ENCODE data around the gene ASTL. TPM values are rescaled to one million over a fixed set of nuclear protein-coding genes. Genes with fewer than 3 reads are reported as not detected.

ASTL gene
- total and polyA plus RNA-seq, 2 of the 13 experiments (the other 11 are each of a cell fraction or from before 2014, with no cell fraction given): not detected

GRCh38 chr2:96186562-96186961 is 48.3 kb upstream of the ASTL start:
- CTCF ChIA-PET (ENCODE audit: low intra/inter-chr PET ratio, low total read pairs): no interaction called here
- POLR2A ChIA-PET: interaction anchor here (1.1 kb wide), 1 partner anchor 22 kb away, joined by 10 read pairs; the partner anchor contains the start of gene STARD7
- 95% methylated on average over 5 of the region's 5 CpGs for WGBS (ENCODE audit: low lambda C conversion rate)
- Histone ChIP-seq H3K4me3 (replicated peaks in 1 of 3; ENCODE audit: insufficient read depth in 1 of 3, low read depth in 2 of 3, low read length in 3 of 3) (no peak overlapping the region), H3K9me3 (ENCODE audit: low read length) (no peaks in the 10 kb centered on the region), H3K4me2 (ENCODE audit: low read depth, low read length) (no peak overlapping the region), H3K4me1 (ENCODE audit: insufficient read depth, low read length) (peaks cover 28% of the 10 kb centered on the region), H4K20me1 (ENCODE audit: insufficient read depth, low read length) (peaks cover 6% of the 10 kb centered on the region; the same call in 1 of the 2 replicates), H3K27me3 (ENCODE audit: control insufficient read depth in 1 of 2, insufficient read depth in 2 of 2, low read length in 2 of 2) (no peaks in the 10 kb centered on the region), H2AFZ (ENCODE audit: low read length) (no peak overlapping the region), H3K9ac (ENCODE audit: insufficient read depth, low read depth, low read length) (no peak overlapping the region), H3K27ac (ENCODE audit: extremely low read length, insufficient read depth, low read length) (peak overlapping the region; percentile 48), H3K79me2 (ENCODE audit: insufficient read depth, low read length) (no peaks in the 10 kb centered on the region), H3K36me3 (replicated peaks in 1 of 2; ENCODE audit: control insufficient read depth in 1 of 2, insufficient read depth in 2 of 2, low read length in 2 of 2) (peaks cover 25 to 58% of the 10 kb centered on the region in 2 experiments)
- no peak for FAIRE-seq
- in situ Hi-C loops (cut with HindIII; ENCODE audit: extremely low pct_ligation_motif_present, low pct_unique_long_range_greater_than_20kb): no loop called here
- ATAC-seq: no peak
- no TSS peak for BruUV-seq (replicated peaks)
- no peak for TF ChIP-seq MYNN (CRISPR knock-in tag; IDR thresholded peaks at IDR 0.05; ENCODE audit: low read depth)
- TF ChIP-seq BHLHE40 (IDR thresholded peaks at IDR 0.05; ENCODE audit: low read length): no peak
- no peak for TF ChIP-seq ZNF383 (CRISPR knock-in tag; IDR thresholded peaks at IDR 0.05; ENCODE audit: borderline replicate concordance)
- intact Hi-C loops (cut with micrococcal nuclease; ENCODE audit: unreplicated experiment): no loop called here
- DNase-seq (ENCODE audit: low spot score): no peak

GRCh38 chr2:96185516-96185915 is 47.2 kb upstream of the ASTL start:
- no peak overlapping the region for H3K9ac ChIP-seq (ENCODE audit: insufficient read depth, low read depth, low read length)
- H3K4me2 ChIP-seq (ENCODE audit: low read depth, low read length): no peak overlapping the region
- FAIRE-seq: no peak
- DNase-seq (ENCODE audit: low spot score): no peak
- H3K4me1 ChIP-seq (ENCODE audit: insufficient read depth, low read length): peaks cover 28% of the 10 kb centered on the region
- no peak overlapping the region for H3K4me3 ChIP-seq (replicated peaks in 1 of 3; ENCODE audit: insufficient read depth in 1 of 3, low read depth in 2 of 3, low read length in 3 of 3)
- CTCF ChIA-PET (ENCODE audit: low intra/inter-chr PET ratio, low total read pairs): no interaction called here
- in situ Hi-C loops (cut with HindIII; ENCODE audit: extremely low pct_ligation_motif_present, low pct_unique_long_range_greater_than_20kb) (no loop called here), intact Hi-C loops (cut with micrococcal nuclease; ENCODE audit: unreplicated experiment) (loop anchor here (1.0 kb wide), 1 partner anchor 28 kb away; no protein-coding TSS in a partner anchor)
- WGBS (ENCODE audit: low lambda C conversion rate): 95% methylated on average over 1 of the region's 1 CpG
- no peak overlapping the region for H3K27ac ChIP-seq (ENCODE audit: extremely low read length, insufficient read depth, low read length)
- H3K36me3 ChIP-seq (replicated peaks in 1 of 2; ENCODE audit: control insufficient read depth in 1 of 2, insufficient read depth in 2 of 2, low read length in 2 of 2): peaks cover 23 to 48% of the 10 kb centered on the region in 2 experiments
- no peak for TF ChIP-seq GLMP (CRISPR knock-in tag; IDR thresholded peaks at IDR 0.05; ENCODE audit: borderline replicate concordance)
- H3K9me3 ChIP-seq (ENCODE audit: low read length): no peaks in the 10 kb centered on the region
- H3K79me2 ChIP-seq (ENCODE audit: insufficient read depth, low read length): no peaks in the 10 kb centered on the region
- peaks cover 6% of the 10 kb centered on the region; the same call in 1 of the 2 replicates for H4K20me1 ChIP-seq (ENCODE audit: insufficient read depth, low read length)
- ATAC-seq: no peak
- no peaks in the 10 kb centered on the region for H3K27me3 ChIP-seq (ENCODE audit: control insufficient read depth in 1 of 2, insufficient read depth in 2 of 2, low read length in 2 of 2)
- BruUV-seq (replicated peaks): no TSS peak
- POLR2A ChIA-PET: no interaction called here
- no peak overlapping the region for H2AFZ ChIP-seq (ENCODE audit: low read length)
